NT2/D1 (cell line): ENCODE data around the gene CNTNAP1.

ENCODE experiments used
- DNase-seq: peaks from one replicate; pipeline ENCODE4 v3.0.0-alpha.2; 2011; ENCODE audit warnings: low read depth, low spot score
- H3K27me3 ChIP-seq: 2 replicates; pipeline ENCODE4 v1.6.0; 2011; ENCODE audit warnings: mild to moderate bottlenecking; ENCODE audit not compliant: insufficient read length, insufficient read depth
- H3K36me3 ChIP-seq: 2 replicates; pipeline ENCODE4 v1.6.1; 2011; ENCODE audit warnings: mild to moderate bottlenecking, low read length, mixed read lengths; ENCODE audit not compliant: insufficient read depth, insufficient read length
- H3K4me1 ChIP-seq: 2 replicates; pipeline ENCODE4 v1.5.1; 2011; ENCODE audit not compliant: insufficient read depth, insufficient read length
- H3K4me3 ChIP-seq: 2 replicates; pipeline ENCODE4 v1.5.1; 2011; ENCODE audit warnings: low read depth; ENCODE audit not compliant: insufficient read length
- H3K9ac ChIP-seq: 2 replicates; pipeline ENCODE4 v1.6.0; 2011; ENCODE audit warnings: low read depth; ENCODE audit not compliant: insufficient read length
- H3K9me3 ChIP-seq: 2 replicates; pipeline ENCODE4 v1.5.1; 2011; ENCODE audit warnings: mild to moderate bottlenecking, low read length; ENCODE audit not compliant: insufficient read depth
- SUZ12 ChIP-seq: IDR thresholded peaks from 2 replicates; pipeline ENCODE4 v1.6.1; 2011; ENCODE audit not compliant: insufficient read length, insufficient read depth; ENCODE audit errors: extremely low read depth
- YY1 ChIP-seq: IDR thresholded peaks from 2 replicates; pipeline ENCODE4 v1.6.1; 2011; ENCODE audit not compliant: insufficient read length, insufficient read depth
- ZNF274 ChIP-seq: IDR thresholded peaks from 2 replicates; pipeline ENCODE4 v1.6.1; 2011; ENCODE audit warnings: mild to moderate bottlenecking, low read depth, low read length

The CNTNAP1 gene

GRCh38 chr17:42694524-42694923, 12.2 kb downstream of the CNTNAP1 start:
- H3K4me3 ChIP-seq = no peak overlapping the region
- H3K27me3 ChIP-seq = no peaks in the 10 kb centered on the region
- H3K9ac ChIP-seq = no peak overlapping the region
- H3K36me3 ChIP-seq = peaks cover 74% of the 10 kb centered on the region
- TF ChIP-seq YY1 = no peak
- TF ChIP-seq SUZ12 = no peak
- TF ChIP-seq ZNF274 = no peak
- H3K9me3 ChIP-seq = no peaks in the 10 kb centered on the region
- DNase-seq = no peak
- peaks cover 13% of the 10 kb centered on the region for H3K4me1 ChIP-seq

- no peak for DNase-seq
- no peak for TF ChIP-seq SUZ12
- Histone ChIP-seq H3K9ac (peak overlapping the region; percentile 5), H3K4me3 (no peak overlapping the region), H3K36me3 (peaks cover 72% of the 10 kb centered on the region), H3K4me1 (peaks cover 15% of the 10 kb centered on the region), H3K27me3 (no peaks in the 10 kb centered on the region), H3K9me3 (no peaks in the 10 kb centered on the region)
Measured at GRCh38 chr17:42695500-42695899, 13.2 kb downstream of the CNTNAP1 start.

DNA sequence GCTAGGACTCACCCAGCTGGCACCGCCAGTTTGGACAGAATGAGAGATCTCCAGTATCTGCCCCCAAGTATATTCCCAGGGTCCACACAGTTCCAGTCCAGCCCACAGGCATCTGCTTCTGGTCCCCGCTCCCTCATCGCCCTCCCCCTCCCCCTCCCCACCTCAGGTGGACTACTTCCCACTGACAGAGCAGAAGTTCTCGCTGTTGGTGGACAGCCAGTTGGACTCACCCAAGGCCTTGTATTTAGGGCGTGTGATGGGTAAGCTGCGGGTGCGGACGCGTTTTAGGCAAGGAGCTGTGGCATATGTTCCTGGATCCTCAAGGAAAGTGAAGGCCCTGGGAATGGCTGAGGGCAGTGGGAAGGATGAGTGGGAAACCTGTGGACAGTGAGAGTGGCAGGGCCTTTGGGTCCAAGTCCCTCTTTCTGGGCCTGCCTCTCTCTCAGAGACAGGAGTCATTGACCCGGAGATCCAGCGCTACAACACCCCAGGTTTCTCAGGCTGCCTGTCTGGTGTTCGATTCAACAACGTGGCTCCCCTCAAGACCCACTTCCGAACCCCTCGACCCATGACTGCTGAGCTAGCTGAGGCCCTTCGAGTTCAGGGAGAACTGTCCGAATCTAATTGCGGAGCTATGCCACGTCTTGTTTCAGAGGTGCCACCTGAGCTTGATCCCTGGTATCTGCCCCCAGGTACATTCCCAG, 14.9 kb downstream of the CNTNAP1 start:
- Histone ChIP-seq H3K4me1 (peaks cover 11% of the 10 kb centered on the region), H3K27me3 (no peaks in the 10 kb centered on the region), H3K36me3 (peaks cover 66% of the 10 kb centered on the region), H3K4me3 (no peak overlapping the region), H3K9me3 (no peaks in the 10 kb centered on the region), H3K9ac (no peak overlapping the region)
- no peak for DNase-seq
- TF ChIP-seq SUZ12 (no peak), YY1 (no peak), ZNF274 (no peak)

DNA sequence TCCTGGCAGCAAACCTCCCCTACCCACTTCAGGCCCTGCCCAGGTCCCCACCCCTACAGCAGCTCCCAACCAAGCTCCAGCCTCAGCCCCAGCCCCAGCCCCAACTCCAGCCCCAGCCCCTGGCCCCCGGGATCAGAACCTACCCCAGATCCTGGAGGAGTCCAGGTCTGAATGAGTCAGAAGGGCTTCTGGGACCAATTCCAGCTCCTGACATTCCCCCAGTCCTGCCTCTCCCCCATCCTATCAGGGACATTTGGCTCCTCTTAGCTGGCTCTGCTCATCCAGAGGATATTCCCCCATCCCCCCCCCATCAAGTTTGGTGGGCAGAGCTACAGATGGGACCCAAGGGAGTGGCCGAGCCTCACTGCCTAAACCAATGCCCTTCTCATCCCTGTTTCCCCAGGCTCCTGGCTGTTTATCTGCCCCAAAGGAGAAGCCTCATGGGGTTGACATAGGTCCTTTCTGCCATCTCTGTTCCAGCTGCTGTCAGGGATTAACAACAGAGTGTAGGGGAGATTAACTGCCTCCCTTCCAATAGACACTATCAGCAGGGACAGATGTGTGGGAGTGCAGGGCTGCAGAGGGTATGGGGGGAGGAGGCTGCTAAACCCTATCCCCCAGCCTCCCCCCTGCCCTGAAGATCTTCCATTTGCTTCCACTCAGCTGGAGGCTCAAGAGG, 16.5 kb downstream of the CNTNAP1 start:
- Histone ChIP-seq H3K9ac (no peak overlapping the region), H3K4me1 (peaks cover 11% of the 10 kb centered on the region), H3K27me3 (no peaks in the 10 kb centered on the region), H3K9me3 (no peaks in the 10 kb centered on the region), H3K4me3 (no peak overlapping the region), H3K36me3 (peaks cover 68% of the 10 kb centered on the region)
- no peak for DNase-seq
- TF ChIP-seq SUZ12 (no peak), YY1 (no peak), ZNF274 (no peak)

DNA sequence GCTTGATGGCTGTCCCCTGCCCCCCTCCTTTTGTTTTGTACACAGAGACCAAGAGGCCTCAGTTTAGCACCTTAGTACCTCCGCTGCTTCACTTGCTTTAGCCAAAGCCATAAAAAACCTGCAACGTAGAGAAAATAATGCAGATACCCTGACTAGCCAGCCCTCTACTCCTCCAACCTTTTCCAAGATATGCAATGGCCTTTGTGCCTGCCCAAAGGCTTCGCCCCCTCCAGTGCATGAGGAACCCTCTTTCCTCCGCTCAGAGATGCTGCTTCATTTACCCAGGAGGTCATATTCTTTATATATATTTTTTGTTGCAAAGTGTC, 17.0 kb downstream of the CNTNAP1 start:
- TF ChIP-seq YY1 (no peak), SUZ12 (no peak), ZNF274 (no peak)
- no peak for DNase-seq

GRCh38 chr17:42700586-42701289, 18.4 kb downstream of the CNTNAP1 start:
- no peak overlapping the region for H3K4me3 ChIP-seq
- TF ChIP-seq SUZ12 = no peak
- no peak for TF ChIP-seq ZNF274
- TF ChIP-seq YY1 = no peak
- no peaks in the 10 kb centered on the region for H3K27me3 ChIP-seq
- DNase-seq = no peak
- H3K9ac ChIP-seq = no peak overlapping the region
- peaks cover 66% of the 10 kb centered on the region for H3K36me3 ChIP-seq
- H3K9me3 ChIP-seq = no peaks in the 10 kb centered on the region
- peaks cover 7% of the 10 kb centered on the region for H3K4me1 ChIP-seq

More for the DNA sequence above, 17.0 kb downstream of the CNTNAP1 start:
- H3K4me1 ChIP-seq = peaks cover 11% of the 10 kb centered on the region
- H3K4me3 ChIP-seq = no peak overlapping the region
- H3K9me3 ChIP-seq = no peaks in the 10 kb centered on the region
- H3K9ac ChIP-seq = no peak overlapping the region
- H3K27me3 ChIP-seq = no peaks in the 10 kb centered on the region
- H3K36me3 ChIP-seq = peaks cover 69% of the 10 kb centered on the region

- Histone ChIP-seq H3K9me3 (no peaks in the 10 kb centered on the region), H3K4me1 (peaks cover 7% of the 10 kb centered on the region), H3K9ac (no peak overlapping the region), H3K4me3 (no peak overlapping the region), H3K27me3 (no peaks in the 10 kb centered on the region), H3K36me3 (peaks cover 67% of the 10 kb centered on the region)
- no peak for DNase-seq
- TF ChIP-seq SUZ12 = no peak
- TF ChIP-seq YY1 = no peak
- no peak for TF ChIP-seq ZNF274
Measured at GRCh38 chr17:42702446-42702845, 20.1 kb downstream of the CNTNAP1 start.
